ENCODE measurements around the gene MCTP2.

Gene MCTP2, protein sequence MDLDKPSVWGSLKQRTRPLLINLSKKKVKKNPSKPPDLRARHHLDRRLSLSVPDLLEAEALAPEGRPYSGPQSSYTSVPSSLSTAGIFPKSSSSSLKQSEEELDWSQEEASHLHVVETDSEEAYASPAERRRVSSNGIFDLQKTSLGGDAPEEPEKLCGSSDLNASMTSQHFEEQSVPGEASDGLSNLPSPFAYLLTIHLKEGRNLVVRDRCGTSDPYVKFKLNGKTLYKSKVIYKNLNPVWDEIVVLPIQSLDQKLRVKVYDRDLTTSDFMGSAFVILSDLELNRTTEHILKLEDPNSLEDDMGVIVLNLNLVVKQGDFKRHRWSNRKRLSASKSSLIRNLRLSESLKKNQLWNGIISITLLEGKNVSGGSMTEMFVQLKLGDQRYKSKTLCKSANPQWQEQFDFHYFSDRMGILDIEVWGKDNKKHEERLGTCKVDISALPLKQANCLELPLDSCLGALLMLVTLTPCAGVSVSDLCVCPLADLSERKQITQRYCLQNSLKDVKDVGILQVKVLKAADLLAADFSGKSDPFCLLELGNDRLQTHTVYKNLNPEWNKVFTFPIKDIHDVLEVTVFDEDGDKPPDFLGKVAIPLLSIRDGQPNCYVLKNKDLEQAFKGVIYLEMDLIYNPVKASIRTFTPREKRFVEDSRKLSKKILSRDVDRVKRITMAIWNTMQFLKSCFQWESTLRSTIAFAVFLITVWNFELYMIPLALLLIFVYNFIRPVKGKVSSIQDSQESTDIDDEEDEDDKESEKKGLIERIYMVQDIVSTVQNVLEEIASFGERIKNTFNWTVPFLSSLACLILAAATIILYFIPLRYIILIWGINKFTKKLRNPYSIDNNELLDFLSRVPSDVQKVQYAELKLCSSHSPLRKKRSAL

DNA sequence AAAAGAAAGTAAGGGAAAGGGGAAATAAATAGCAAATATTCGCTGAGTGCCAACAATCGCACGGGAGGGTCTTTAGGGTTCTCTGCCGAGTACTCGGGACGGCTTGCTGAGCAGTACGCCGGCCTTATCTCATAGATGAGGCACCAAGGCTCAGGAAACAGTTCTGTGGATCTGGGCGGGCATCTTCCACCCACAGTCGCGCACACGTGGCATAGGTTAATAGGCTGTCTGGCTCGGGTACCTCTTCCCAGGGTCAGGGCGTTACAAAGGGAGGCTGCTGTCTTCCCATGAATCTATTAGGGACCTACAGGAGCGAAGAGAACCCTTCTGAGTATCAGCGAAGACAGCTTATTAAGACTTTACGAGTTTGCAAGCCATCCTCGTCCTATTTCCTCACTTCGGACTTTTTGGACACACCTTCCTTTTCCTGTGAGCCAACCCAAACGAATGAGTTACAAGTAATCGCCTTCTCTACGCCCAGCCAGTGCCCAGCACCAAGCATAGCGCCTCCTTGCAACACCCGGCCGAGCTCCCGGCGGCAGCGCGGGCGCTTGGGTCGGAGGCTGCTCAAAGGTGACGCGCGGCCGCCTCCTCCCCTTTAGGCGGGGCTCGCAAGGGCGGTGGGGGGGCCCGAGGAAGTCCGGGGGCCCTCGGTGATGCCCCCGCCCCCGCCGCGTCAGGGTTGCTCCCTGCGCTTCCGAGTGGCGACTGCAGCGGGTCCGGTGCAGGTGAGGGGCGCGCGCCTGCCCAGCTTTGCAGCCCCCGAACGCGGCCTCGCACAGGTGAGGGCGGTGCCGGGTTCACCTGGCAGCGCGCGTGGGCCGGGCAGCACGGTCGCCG, at the start of gene MCTP2:
Gene MCTP2, plus strand, starts transcription at position 679 of the 840 bp plus-strand sequence. CDS start 66,705 bp downstream, outside the sequence.
- DNase-seq: peak; percentile 10

DNA sequence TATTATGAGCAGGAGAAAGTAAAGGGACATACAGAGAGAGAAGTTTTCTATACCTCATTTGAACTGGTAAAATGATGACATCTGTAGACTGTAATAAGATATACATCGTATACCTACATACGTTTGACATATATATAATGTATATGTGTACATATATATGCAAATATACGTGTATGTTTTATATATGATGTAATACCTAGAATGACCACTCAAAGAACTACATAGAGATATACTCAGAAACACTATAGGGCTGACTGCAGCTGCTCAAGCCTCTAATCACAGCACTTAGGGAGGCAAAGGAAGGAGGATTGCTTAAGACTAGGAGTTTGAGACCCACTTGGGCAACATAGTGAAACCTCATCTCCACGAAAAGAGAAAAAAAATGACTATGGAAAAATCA, 48.5 kb upstream of the MCTP2 start:
- no peak for DNase-seq

DNA sequence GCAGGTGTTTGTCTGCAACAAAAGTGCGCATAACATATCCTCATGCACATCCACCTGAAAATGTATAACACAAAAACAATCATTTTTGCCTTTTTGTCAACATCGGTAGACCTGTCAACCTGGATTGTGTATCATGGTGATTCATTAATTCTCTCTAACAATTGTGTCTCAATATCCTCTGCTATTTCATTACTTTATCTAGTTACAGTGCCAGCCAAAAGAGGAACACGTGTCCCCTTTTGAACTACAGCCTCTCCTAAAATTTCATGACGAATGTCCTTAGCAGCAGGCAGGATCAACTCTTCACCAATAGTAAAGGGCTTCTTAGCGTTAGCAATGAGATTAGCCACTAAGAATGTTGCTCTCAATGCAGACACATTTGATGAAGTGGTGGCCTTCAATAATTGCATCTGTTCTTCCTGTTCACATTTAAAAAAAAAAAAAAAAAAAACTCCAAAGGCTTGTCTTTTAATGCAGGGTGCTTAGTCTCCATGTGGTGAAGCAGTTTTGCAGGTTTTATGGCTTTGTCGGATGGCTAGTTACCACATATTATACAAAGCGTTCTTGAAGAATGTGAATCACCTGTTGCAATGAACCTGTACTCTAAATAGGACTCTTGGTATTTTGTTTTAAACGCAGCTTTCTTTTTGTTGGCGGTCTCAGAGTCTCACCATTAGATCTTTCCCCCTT, 45.7 kb upstream of the MCTP2 start:
- DNase-seq: no peak

DNA sequence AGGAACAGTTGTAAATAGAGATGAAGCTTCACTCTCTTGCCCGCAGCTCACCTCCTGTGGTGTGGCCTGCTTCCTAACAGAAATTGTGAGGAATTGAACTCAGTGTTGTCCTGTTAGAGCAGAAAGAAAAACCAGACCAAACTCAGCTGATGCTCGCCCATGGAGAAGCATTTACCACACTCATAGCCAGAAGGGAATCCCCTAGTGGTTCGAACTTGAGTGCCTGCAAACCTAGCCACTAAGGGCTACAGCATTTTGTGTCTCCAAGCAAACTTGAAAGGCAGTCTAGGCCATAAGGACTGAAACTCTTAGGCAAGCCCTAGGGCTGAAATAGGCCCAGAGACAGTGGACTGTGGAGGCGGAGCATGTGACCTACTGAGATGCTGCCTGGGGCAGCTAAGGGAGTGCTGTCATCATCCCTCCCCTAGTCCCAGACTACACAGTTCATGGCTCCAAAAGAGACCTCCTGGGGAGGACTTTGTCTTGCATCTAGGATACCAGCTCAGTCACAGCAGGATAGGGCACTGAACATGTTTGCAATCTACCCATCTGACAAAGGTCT, 44.5 kb upstream of the MCTP2 start:
- DNase-seq: no peak

DNA sequence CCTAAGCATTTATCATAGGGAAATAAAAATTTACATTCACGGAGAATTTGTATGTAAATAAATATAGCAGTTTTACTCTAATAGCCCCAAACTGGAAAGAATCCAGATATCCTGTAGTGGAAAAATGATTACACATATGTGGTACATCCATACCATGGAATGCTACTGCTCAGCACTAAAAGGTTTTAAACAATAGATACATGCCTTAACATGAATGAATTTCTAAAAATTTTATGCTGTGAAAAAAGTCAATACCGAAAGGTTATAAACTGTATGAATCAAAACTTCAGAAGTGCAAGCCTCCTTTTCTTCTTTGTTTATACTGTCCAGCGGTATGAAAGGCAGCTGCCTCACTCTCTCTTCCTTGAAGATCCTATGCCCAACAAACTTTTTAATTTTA, 37.5 kb upstream of the MCTP2 start:
- DNase-seq: no peak

DNA sequence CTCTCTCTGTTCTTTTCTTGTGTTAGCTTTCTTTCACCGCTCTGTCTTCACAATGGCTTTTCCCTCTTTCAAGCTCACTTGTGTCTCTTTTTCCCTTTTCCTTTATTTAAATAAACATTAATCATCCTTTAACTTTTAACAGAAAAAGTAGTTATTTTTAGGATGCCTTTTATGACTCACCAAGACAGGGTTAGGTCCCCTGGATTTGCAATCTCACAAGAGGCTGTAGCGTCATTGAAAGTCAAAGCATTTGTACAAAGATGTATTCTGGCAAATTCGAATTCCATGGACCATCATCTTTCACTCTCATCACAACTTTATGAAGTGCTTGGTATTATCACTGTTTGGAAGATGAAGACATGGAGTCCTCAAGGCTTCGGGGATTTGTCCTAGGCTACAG, 34.8 kb upstream of the MCTP2 start:
- no peak for DNase-seq

DNA sequence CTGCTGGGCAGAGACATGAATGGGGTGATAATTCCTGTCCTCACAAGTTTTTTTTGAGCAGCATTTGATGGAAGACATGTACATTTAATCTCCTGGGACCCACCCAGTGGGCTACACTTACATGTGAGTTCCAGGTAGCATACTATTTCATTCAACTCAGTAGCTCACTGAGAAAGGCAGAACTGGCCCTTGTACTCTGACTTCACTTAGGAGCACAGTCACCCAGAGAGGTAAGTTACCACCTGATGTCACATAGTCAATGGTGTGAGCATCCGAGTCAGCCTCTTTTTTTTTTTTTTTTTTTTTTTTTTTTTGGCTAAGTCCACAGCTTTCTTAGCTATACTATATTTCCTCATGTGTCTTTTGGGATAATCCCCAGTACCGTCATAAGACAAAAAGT, 32.7 kb upstream of the MCTP2 start:
- no peak for DNase-seq

DNA sequence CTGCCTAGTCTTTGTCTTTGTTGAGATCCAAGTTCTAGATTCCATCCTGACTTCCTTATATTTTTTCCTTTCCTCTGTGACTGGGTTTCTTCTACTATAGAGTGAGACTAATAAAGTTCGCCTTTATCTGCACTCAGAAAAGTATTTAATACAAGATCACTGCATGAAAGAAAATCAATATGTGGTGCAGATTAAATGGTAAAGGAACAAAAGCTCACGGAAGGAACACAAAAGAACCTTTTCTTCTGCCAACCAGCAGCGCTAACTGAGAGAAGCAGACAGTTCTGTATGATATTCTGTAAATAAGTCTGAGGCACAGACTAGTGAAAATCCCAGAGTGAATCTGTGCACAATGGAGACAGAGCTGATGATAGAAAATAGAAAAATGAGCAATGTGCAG, 31.6 kb upstream of the MCTP2 start:
- no peak for DNase-seq

DNA sequence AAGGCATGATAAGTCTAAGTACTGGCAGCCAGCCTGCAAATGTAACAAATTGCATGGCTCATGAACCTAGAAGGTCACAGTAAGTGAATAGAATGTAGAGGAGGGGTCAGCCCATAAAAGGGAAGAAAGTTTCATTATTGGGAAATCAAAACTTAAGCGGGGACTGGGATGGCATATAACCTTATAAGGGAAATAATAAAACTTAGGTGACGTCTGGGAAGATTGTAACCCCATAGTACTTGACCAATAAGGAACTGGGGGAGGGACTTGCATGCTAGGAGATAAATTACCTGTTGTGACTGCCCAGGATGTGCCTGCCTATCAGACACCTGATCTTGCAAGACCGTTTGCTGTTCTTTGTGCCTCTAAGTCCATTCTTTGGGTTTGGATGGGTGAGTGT, 28.1 kb upstream of the MCTP2 start:
- no peak for DNase-seq

DNA sequence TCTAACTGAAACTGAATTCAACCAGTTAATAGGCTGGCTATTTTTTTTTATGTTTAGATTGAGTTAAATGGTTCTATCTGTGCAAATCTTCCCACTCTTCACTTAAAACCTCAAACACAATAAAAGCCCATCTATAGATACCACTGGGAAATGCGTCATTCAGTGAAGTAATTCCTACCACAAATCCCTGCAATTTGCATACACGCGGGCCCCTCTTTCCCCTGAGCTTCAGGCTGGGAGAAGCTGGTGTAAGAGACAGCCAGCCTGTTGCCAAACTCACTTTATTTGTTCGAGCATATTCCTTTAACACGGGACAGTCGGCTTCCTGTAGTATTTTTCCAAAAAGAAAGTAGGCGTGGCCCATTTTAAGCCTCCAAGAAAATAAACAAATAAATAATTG, 26.0 kb upstream of the MCTP2 start:
- no peak for DNase-seq

DNA sequence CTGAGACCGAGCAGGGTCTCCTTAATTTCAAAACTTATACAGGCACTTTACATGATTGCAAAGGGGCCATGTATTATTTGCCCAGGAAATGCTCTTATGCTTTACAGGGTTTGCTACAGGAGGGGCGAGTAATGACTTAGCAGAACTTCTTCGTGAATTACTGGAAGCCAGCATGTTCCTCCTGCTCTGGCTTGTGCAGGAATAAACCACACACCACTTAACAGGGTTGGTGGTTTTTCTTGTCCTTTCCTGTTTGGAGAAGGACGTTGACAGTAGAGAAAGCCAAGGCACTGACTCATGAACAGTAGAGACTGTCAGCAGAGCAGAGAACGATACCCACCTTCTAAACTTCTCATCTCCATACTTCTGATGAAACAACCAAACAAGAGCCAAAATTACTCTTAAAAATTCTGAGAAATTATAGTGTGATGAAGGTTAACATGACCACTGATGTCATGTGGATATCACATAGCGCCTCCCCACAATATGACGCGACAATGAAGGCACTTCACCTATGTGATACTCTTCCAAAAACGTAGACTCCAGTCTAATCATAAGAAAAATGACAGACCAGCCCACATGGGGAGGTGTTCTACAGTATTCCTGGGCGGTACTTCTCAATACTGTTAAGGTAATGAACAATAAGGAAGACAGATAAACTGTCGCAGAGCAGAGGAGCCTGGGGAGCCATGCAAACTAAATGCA, 24.7 kb upstream of the MCTP2 start:
- DNase-seq: no peak

DNA sequence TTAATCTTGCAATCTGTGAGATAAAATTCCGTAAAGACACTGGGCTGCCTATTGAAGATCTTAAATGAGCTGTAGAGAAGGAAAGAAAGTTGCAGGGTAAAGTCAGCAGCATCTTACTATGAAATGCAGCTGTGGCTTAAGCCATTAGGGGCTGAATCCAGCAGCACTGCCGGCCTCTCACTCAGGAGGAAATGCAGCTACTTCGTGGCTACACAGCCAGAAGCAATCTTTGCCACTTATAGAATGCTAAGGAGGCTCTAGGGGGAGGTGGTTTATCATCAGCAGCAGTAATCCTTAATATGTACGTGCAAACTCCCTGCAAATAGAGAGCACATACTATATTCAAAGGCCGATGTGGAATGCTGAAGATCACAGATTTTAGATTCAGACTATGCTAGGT, 19.1 kb upstream of the MCTP2 start:
- no peak for DNase-seq

DNA sequence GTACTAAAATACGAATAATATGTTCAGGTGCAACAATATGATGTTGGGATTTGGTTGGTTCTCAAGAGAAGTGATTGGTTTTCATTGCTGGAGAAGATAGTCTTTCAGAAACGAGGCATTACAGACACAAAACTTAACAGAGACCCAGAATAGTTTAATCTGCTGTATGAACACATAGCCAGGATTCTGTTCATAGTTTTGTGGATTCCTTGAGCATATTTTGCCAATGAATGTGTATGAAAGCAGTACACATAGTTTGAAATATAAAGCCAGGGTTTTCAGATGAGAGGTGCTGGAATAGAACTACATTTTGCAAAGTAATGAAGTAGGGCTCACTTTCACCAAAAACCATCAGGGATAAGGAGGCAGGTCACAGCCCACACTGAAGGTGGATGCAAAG, 5.7 kb upstream of the MCTP2 start:
- no peak for DNase-seq

DNA sequence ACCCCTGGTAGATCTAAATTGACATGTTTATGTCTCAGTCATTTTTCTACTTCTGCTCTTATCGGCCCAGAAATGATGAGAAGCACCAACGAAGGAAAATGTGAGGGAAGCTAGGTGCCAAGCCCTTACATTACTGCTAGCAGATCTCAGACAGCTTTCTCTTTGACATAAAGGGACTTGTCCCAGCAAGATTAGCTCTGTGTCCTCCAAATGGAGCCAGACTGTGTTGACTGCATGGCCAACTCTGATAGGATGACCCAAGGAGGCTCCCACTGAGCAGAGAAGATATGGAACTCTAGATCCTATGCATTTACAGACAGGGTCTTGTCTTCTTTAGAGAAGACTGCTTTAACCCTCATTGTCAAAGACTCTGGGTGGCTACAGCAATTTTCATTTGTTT, 2.8 kb upstream of the MCTP2 start:
- no peak for DNase-seq

DNA sequence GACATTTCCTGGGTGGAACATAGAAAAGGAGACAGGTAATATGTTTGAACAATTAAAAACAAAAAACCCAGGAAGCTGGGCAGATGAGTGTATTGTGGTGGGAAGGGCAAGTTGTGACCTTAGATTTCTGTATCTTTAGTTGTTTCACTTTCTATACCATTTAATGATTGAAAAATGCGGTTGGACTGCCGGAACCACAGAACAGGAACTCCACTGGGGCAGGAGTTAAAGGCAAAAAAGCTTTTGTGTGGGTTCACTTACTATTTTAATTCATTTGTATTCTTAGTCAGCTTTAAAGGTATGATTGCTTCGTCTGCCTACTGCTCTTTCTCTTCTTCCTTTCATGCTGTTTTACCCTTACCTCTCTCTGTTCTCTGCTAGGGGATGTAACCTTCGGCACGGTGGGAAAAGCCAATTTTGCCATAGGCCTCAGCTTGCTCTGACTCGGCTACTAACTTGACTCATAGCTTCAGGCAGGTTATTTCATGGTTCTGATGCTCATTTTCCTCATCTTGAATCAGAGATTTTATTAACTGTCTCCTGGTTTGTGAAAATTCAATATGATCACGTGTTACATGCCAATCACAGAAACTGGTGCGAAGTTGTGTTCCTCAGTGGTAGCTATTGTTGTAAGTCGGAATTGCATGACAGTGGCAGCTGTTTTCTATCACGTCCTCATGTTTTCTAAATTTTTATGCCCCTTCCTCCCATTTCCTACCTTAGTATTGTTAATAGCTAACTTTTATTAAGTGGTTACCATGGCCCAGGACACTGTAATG, 1.6 kb upstream of the MCTP2 start:
- no peak for DNase-seq

DNA sequence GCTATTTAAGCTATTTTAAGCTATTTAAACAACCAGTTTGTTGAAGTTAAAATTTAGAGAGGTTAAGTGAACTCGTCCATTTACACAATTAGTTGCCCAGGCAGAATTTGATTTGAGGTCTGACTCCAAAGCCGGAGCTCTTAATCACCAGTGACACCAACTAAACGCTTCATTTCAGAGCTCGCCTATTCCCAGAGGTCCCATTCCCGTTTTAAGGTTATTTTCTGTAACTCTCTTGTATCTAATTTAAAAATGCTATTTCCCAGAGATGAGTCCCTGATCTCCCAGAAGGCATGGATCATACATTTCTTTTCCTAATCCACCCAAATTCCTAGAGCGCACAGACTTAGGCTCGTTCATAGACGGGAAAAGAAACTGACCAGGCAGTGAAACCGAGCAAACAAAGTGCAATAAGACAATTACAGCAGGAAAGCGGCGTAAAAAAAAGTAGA, 904 bp upstream of the MCTP2 start:
- no peak for DNase-seq

DNA sequence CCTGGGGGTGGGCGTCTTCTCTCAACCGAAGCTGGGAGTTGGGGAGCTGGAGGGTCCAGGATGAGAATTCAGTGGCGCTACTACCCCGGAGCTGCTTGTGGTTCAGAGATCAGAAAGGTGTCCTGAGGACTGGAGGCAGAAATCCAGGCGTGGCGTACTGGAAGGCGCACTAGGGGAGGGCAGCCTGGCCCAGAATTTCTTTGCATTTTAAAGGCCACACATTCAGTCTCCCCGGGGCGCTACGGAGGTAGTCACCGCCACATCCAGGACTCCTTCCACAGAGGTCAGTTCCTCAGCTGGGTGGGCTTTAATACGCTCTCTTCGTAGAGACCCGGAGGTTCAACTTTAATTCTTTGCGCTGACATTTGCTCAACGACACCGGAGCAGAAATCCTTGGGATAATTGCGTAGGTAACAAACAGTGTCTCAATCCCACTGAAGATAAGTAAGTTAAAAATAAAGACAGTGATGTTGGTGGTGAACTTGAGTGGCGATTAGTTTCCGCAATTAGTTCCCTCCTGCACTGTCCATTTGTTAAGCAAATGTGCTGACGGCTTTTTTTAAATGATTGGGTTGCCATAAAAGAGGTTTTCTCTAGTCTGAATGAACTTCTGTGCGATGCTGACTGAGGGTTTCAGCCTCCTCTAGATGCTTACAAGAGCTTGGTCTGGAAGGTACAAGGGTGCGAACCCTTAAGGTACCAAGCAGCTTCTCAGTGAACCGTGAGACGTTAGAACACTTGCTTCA, 535 bp downstream of the MCTP2 start:
- DNase-seq: no peak

DNA sequence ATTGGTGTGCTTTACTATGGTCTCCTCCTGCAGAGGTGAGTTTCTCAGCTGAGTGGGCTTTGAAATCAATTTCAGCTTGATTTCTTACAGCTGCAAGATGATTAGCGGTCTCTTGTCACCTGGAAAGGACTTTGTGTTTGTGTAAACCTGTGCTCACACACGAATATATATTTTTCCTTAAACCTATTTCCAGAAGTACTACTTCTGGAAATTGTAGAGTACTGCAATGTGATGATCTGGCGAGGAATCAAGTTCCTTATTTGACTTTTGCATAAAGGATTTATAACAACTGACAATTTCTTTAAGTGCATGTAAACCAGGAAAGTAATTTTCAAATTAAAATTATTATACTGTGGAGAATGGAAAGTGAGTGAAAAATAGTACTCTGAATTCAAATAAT, 2.1 kb downstream of the MCTP2 start:
- no peak for DNase-seq

DNA sequence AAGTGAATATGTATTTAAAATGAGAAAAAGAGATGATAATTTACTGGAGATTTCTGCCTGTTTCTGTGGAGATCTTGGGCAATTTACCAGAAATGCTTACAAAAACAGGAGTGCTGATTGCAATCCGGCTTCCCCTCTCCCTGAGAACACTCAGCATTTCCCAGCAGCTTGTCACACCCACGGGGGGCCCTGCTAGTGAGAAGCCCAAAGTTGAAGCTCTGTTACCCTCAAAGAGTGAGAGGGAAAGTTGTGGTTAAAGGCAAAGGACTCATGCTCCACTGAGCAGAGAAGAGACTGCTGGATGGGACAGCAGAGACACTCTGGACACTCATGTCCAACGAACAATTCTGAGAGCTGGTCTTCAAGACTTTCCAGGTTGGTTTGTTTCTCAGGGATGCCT, 2.9 kb downstream of the MCTP2 start:
- DNase-seq: no peak

DNA sequence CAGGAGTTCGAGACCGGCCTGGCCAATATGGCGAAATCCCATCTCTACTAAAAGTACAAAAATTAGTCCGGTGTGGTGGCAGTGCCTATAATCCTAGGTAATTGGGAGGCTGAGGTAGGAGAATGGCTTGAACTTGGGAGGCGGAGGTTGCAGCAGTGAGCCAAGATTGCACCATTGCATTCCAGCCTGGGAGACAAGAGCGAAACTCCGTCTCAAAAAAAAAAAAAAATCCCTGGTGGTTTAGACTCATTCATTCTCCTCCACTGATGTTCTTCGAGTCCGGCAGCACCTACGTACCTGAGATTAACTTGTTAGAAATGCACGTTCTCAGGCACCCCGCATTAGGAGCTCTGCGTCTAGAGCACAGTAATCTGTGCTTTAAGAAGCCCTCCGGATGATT, 3.7 kb downstream of the MCTP2 start:
- DNase-seq: no peak

All from NCI-H1092 treated with DMSO at 0.1 percent for 48 hours (cell line).